Stomach smooth muscle (tissue), 2 donors: ENCODE data around the gene FOXN1.

Source experiments
- H3K27ac ChIP-seq: one replicate; pipeline ENCODE4 v1.7.0; 2013; ENCODE audit warnings: mild to moderate bottlenecking, low read length, inconsistent platforms
- H3K27me3 ChIP-seq, 2 donors: one replicate each; pipeline ENCODE4 v1.7.0; 2013; ENCODE audit warnings: low read length in 2 of 2; ENCODE audit not compliant: insufficient read depth in 2 of 2, control insufficient read depth in 1 of 2
- H3K36me3 ChIP-seq, 2 donors: one replicate each; pipeline ENCODE4 v1.7.0; 2013; ENCODE audit warnings: low read length in 2 of 2; ENCODE audit not compliant: control insufficient read depth in 2 of 2, insufficient read depth in 2 of 2
- H3K4me1 ChIP-seq: one replicate; pipeline ENCODE4 v1.7.0; 2013; ENCODE audit warnings: low read length; ENCODE audit not compliant: control insufficient read depth, insufficient read depth
- H3K4me3 ChIP-seq, 2 donors: one replicate each; pipeline ENCODE4 v1.7.0; 2013; ENCODE audit warnings: low read length in 2 of 2
- H3K9ac ChIP-seq, 2 donors: one replicate each; pipeline ENCODE4 v1.7.0; 2013; ENCODE audit warnings: low read length in 2 of 2, mild to moderate bottlenecking in 1 of 2
- H3K9me3 ChIP-seq, 2 donors: one replicate each; pipeline ENCODE4 v1.7.0; 2013; ENCODE audit warnings: low read length in 2 of 2; ENCODE audit not compliant: control insufficient read depth in 2 of 2
- donor health status: healthy.
- donor health status: Pancreatic carcinoma.

The FOXN1 gene

DNA sequence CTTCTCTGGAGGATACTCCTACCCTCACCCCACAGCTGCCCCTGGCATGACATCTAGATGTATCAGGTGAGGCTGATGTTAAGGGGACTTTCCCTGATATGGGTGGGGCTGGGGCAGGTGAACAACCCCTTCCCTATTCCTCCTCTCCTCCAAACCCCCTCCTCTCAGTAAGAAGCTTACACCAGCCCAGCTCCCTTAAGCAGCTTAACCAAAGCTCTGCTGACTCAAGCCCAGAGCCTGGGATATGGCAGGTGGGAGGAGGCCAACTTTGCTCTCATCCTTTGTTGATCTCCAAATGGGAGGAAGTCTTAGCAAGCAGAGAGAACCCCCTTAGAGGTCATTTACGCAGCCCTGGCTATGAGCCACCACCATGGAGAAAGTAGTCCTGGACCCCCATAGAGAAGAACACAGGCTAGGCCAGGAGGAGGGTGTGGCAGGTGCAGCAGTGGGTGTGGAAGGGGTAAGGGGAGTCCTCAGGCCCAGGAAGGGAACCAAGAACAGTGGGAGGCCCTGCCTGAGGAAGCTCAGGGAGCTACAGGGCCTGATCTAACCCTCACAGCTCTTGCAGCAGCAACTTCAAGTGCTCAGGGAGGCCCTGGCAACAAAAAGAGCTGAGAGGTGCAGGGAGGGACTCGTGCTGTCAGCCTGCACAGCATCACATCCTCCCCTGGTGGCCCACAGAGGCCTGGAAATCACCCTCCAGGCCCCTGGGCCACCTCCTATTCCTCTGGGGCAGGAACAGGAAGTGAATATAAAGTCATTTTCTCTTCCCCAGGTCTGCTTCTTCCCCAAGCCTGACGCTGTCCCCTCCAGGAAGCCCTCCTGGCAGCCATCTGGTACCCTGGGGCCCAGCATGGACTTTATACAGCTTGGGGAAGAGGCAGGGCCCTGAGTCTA is 43.3 kb downstream of the FOXN1 start:
- Histone ChIP-seq H3K9me3 (no peaks in the 10 kb centered on the region), H3K27me3 (no peaks in the 10 kb centered on the region), H3K4me1 (peaks cover 25% of the 10 kb centered on the region), H3K27ac (no peak overlapping the region), H3K4me3 (no peak overlapping the region), H3K36me3 (peaks cover 13 to 21% of the 10 kb centered on the region in 2 donors), H3K9ac (peak overlapping the region in 1 of 2 donors; percentile 21)

DNA sequence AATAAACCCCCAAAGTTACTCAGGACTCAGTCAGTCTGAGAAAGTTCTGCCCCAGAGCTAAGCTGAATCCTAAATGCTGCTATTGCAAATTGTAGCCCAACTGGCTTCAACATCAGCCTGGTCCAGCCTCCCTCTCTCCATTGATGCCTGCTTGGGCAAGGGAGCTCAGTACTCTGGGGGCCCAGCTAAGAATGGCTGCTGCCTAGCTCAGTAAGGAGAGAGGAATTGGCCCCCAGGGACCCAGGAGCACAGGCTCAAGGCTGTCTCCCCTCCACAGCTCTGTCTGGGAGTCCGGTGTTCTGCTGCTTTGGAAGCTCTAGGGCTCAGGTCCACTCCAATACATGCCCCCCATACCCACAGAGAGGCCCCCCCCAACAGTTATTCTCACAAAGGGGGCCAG is 44.7 kb downstream of the FOXN1 start:
- Histone ChIP-seq H3K27me3 (no peaks in the 10 kb centered on the region), H3K36me3 (peaks cover 17 to 29% of the 10 kb centered on the region in 2 donors), H3K9ac (no peak overlapping the region), H3K4me1 (peaks cover 25% of the 10 kb centered on the region), H3K4me3 (no peak overlapping the region), H3K27ac (no peak overlapping the region), H3K9me3 (no peaks in the 10 kb centered on the region)

DNA sequence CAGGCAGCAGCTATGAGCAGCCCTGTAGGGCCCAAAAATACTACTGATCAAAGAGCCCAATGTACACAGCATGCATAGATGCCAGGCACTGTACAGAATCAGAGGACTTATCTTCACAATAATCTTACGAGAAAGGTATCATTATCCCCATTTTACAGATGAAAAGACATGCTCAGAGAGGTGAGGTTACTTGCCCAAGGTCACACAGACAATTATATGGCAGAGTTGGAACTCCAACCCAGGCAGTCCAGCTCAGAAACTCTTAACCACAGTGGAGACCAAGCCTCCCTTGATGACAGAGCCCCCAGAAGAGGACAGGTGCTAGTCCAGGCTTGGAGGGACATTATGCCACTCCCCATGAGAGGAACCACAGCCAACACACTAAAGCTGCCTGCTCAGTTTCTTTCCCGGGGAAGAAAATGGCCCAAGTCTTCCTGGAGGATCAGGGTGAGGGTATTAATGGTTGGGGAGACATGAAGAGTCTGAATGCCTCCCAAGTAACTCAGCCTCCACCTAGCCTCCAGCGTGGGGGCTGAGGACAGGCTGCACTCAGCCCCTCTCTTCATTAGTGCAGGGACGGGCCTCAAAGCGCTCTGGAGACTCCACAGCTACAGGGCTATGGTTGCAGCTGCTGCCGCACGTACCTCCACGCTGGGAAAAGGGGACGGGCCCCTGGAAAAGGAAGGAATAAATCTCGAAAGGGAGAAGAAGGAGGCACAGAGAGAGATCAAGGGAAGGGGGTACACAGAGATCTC is 45.5 kb downstream of the FOXN1 start:
- Histone ChIP-seq H3K4me3 (peak overlapping the region; percentile 74 to 81), H3K27ac (peak overlapping the region; percentile 37), H3K9ac (peak overlapping the region; percentile 52 to 64), H3K27me3 (no peaks in the 10 kb centered on the region), H3K36me3 (peaks cover 20 to 36% of the 10 kb centered on the region in 2 donors), H3K9me3 (no peaks in the 10 kb centered on the region), H3K4me1 (peaks cover 25% of the 10 kb centered on the region)

- Histone ChIP-seq H3K9ac (peak within 1 kb of the TSS; percentile 52 to 64), H3K27me3 (no peaks in the 10 kb centered on the region), H3K4me3 (peak within 1 kb of the TSS; percentile 74 to 81), H3K9me3 (no peaks in the 10 kb centered on the region), H3K27ac (peak within 1 kb of the TSS; percentile 37), H3K36me3 (peaks cover 20 to 36% of the 10 kb centered on the region in 2 donors), H3K4me1 (peaks cover 20% of the 10 kb centered on the region)
These were observed 46.2 kb downstream of the FOXN1 start, which contains the start of gene UNC119 for GRCh38 chr17:28552176-28552999. UNC119 (minus strand) TSS chr17:28552624; CDS start chr17:28552557, 67 bp downstream.

- Histone ChIP-seq H3K27ac (no peak overlapping the region), H3K4me1 (peaks cover 20% of the 10 kb centered on the region), H3K4me3 (peak overlapping the region; percentile 48 to 81), H3K36me3 (peaks cover 26 to 39% of the 10 kb centered on the region in 2 donors), H3K27me3 (no peaks in the 10 kb centered on the region), H3K9ac (peak overlapping the region in 1 of 2 donors; percentile 47), H3K9me3 (no peaks in the 10 kb centered on the region)
These were observed 46.9 kb downstream of the FOXN1 start for GRCh38 chr17:28553000-28553505.

- Histone ChIP-seq H3K9me3 (no peaks in the 10 kb centered on the region), H3K36me3 (peaks cover 34 to 45% of the 10 kb centered on the region in 2 donors), H3K4me3 (no peak overlapping the region), H3K4me1 (peaks cover 17% of the 10 kb centered on the region), H3K27me3 (no peaks in the 10 kb centered on the region), H3K9ac (no peak overlapping the region), H3K27ac (no peak overlapping the region)
These were observed 48.4 kb downstream of the FOXN1 start for GRCh38 chr17:28554565-28554964.

DNA sequence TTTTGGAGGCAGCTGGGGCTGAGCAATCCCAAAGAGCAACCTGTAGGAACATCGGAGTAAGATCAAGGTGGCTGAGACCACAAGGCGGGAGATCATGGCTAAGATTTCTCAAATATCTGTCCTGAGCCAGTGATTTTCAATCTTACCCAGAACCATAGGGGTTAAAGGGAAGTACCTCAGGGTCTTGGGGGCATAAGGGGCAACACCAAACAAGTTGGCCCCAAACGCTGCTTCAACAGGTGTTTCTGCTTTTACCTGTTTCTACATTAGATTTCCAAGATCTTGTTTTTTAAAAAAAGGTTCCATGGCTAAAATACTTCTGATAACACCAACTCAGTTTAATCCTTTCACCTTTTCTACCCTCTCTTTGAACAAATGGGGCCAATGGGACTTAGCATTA is 48.9 kb downstream of the FOXN1 start:
- Histone ChIP-seq H3K4me3 (no peak overlapping the region), H3K36me3 (peaks cover 38 to 49% of the 10 kb centered on the region in 2 donors), H3K9me3 (no peaks in the 10 kb centered on the region), H3K4me1 (peaks cover 17% of the 10 kb centered on the region), H3K27ac (no peak overlapping the region), H3K9ac (no peak overlapping the region), H3K27me3 (no peaks in the 10 kb centered on the region)

GRCh38 chr17:28563475-28563874 is 57.3 kb downstream of the FOXN1 start:
- Histone ChIP-seq H3K27me3 (no peaks in the 10 kb centered on the region), H3K36me3 (peaks cover 20 to 26% of the 10 kb centered on the region in 2 donors), H3K9me3 (no peaks in the 10 kb centered on the region), H3K4me1 (peaks cover 4% of the 10 kb centered on the region), H3K4me3 (no peak overlapping the region), H3K9ac (no peak overlapping the region), H3K27ac (no peak overlapping the region)

DNA sequence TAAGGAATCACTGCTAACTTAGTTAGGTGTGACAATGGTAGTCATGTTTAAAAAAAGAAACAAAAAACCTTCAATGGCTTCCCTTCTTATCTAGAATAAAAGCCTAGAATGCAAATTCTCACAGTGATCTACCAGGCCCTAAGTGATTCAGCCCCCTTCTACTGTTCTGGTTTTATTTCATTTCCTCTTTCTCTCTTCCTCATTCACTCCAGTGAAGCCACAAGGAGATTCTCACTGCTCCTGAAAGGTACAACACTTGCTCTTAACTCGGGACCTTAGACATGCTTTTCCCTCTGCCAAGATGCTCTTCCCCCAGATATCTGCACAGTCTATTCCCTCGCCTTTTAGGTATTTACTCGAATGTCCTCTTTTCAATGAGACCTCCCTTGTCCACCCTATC is 61.5 kb downstream of the FOXN1 start:
- Histone ChIP-seq H3K4me1 (peaks cover 26% of the 10 kb centered on the region), H3K9ac (no peak overlapping the region), H3K27me3 (no peaks in the 10 kb centered on the region)

GRCh38 chr17:28569446-28569845 is 63.3 kb downstream of the FOXN1 start:
- Histone ChIP-seq H3K27ac (no peak overlapping the region), H3K36me3 (no peaks in the 10 kb centered on the region), H3K4me3 (no peak overlapping the region), H3K9me3 (no peaks in the 10 kb centered on the region), H3K9ac (no peak overlapping the region), H3K4me1 (peaks cover 23% of the 10 kb centered on the region), H3K27me3 (no peaks in the 10 kb centered on the region)

More for the DNA sequence above, 61.5 kb downstream of the FOXN1 start:
- H3K27ac ChIP-seq: no peak overlapping the region
- no peaks in the 10 kb centered on the region for H3K9me3 ChIP-seq
- H3K36me3 ChIP-seq: peaks cover 4 to 9% of the 10 kb centered on the region in 2 donors
- no peak overlapping the region for H3K4me3 ChIP-seq
